H9 (cell line): ENCODE measurements around the gene RTTN. TPM values are rescaled to one million over a fixed set of nuclear protein-coding genes. Genes with fewer than 3 reads are reported as not detected.
A peak's percentile ranks its signal among the peaks of the same experiment; 100 is the strongest.

Source experiments
- DNase-seq: peaks from one replicate; pipeline ENCODE4 v3.0.0-alpha.2; 2017
- H2AFZ ChIP-seq: one replicate; pipeline ENCODE4 v1.6.1; 2013; ENCODE audit warnings: mild to moderate bottlenecking, low read length, control low read depth, moderate library complexity
- H2AK5ac ChIP-seq: 2 replicates; pipeline ENCODE4 v1.6.1; 2013; ENCODE audit warnings: low read length, control low read depth, mixed read lengths; ENCODE audit not compliant: insufficient read length
- H2BK120ac ChIP-seq: one replicate; pipeline ENCODE4 v1.6.1; 2013; ENCODE audit warnings: low read depth, mild to moderate bottlenecking, low read length, control low read depth, inconsistent platforms; ENCODE audit not compliant: poor library complexity, severe bottlenecking
- H2BK12ac ChIP-seq: 2 replicates; pipeline ENCODE4 v1.6.1; 2013; ENCODE audit warnings: low read length, control low read depth, mixed read lengths, low read depth; ENCODE audit not compliant: insufficient read length
- H2BK15ac ChIP-seq: 2 replicates; pipeline ENCODE4 v1.6.1; 2013; ENCODE audit warnings: low read depth, low read length, control low read depth
- H2BK20ac ChIP-seq: one replicate; pipeline ENCODE4 v1.6.1; 2013; ENCODE audit warnings: low read depth, mild to moderate bottlenecking, low read length, control low read depth, inconsistent platforms; ENCODE audit not compliant: poor library complexity, severe bottlenecking
- H2BK5ac ChIP-seq: 2 replicates; pipeline ENCODE4 v1.6.1; 2013; ENCODE audit warnings: low read length, control low read depth, mixed read lengths; ENCODE audit not compliant: insufficient read length
- H3K14ac ChIP-seq: 2 replicates; pipeline ENCODE4 v1.6.1; 2013; ENCODE audit warnings: low read length, control low read depth; ENCODE audit not compliant: insufficient read depth
- H3K18ac ChIP-seq: 2 replicates; pipeline ENCODE4 v1.6.1; 2013; ENCODE audit warnings: low read depth, mild to moderate bottlenecking, mixed read lengths, low read length, control low read depth; ENCODE audit not compliant: insufficient read length
- H3K23ac ChIP-seq: 2 replicates; pipeline ENCODE4 v1.6.1; 2013; ENCODE audit warnings: low read length, control low read depth, mixed read lengths, low read depth; ENCODE audit not compliant: insufficient read length
- H3K23me2 ChIP-seq: 2 replicates; pipeline ENCODE4 v1.6.1; 2013; ENCODE audit warnings: low read depth, mild to moderate bottlenecking, mixed read lengths, low read length, control low read depth; ENCODE audit not compliant: insufficient read length, poor library complexity, severe bottlenecking
- H3K27ac ChIP-seq: 2 replicates; pipeline ENCODE4 v1.5.1; 2013; ENCODE audit warnings: low read length, control low read depth, mixed read lengths, low read depth; ENCODE audit not compliant: insufficient read length
- H3K27me3 ChIP-seq: 2 replicates; pipeline ENCODE4 v1.6.1; 2013; ENCODE audit warnings: low read length, control low read depth, inconsistent platforms; ENCODE audit not compliant: insufficient read depth
- H3K4ac ChIP-seq: 2 replicates; pipeline ENCODE4 v1.6.1; 2013; ENCODE audit warnings: low read depth, mild to moderate bottlenecking, control low read depth, inconsistent platforms, low read length, moderate library complexity
- H3K4me1 ChIP-seq: 2 replicates; pipeline ENCODE4 v1.6.1; 2013; ENCODE audit warnings: low read length, control low read depth, inconsistent platforms; ENCODE audit not compliant: insufficient read depth
- H3K4me2 ChIP-seq: 2 replicates; pipeline ENCODE4 v1.6.1; 2013; ENCODE audit warnings: low read length, control low read depth, mixed read lengths; ENCODE audit not compliant: insufficient read length, insufficient read depth
- H3K56ac ChIP-seq: 2 replicates; pipeline ENCODE4 v1.6.1; 2013; ENCODE audit warnings: low read depth, mild to moderate bottlenecking, mixed read lengths, low read length, control low read depth; ENCODE audit not compliant: insufficient read length
- H3K79me1 ChIP-seq: 2 replicates; pipeline ENCODE4 v1.6.1; 2013; ENCODE audit warnings: low read depth, mild to moderate bottlenecking, moderate library complexity, low read length, control low read depth, inconsistent platforms; ENCODE audit not compliant: insufficient read depth, poor library complexity, severe bottlenecking
- H3K79me2 ChIP-seq: 2 replicates; pipeline ENCODE4 v1.6.1; 2013; ENCODE audit warnings: low read length, control low read depth, inconsistent platforms; ENCODE audit not compliant: insufficient read depth
- H3K9ac ChIP-seq: 2 replicates; pipeline ENCODE4 v1.6.1; 2013; ENCODE audit warnings: low read length, control low read depth, mixed read lengths; ENCODE audit not compliant: insufficient read length; ENCODE audit errors: extremely low read depth
- H3K9me3 ChIP-seq: one replicate; pipeline ENCODE4 v1.6.1; 2013; ENCODE audit warnings: low read depth, low read length, inconsistent platforms; ENCODE audit not compliant: control insufficient read depth
- H3T11ph ChIP-seq: one replicate; pipeline ENCODE4 v1.6.1; 2013; ENCODE audit warnings: mild to moderate bottlenecking, low read length, control low read depth, inconsistent platforms
- H4K20me1 ChIP-seq: one replicate; pipeline ENCODE4 v1.6.1; 2013; ENCODE audit not compliant: control insufficient read depth, insufficient read length, insufficient read depth
- H4K5ac ChIP-seq: 2 replicates; pipeline ENCODE4 v1.6.1; 2013; ENCODE audit warnings: low read depth, mild to moderate bottlenecking, mixed read lengths, low read length, control low read depth; ENCODE audit not compliant: insufficient read length
- H4K8ac ChIP-seq: replicated peaks from 2 replicates; pipeline ENCODE4 v1.6.1; 2013; ENCODE audit warnings: low read length, control low read depth, mixed read lengths, low read depth; ENCODE audit not compliant: insufficient read length
- H4K91ac ChIP-seq: 2 replicates; pipeline ENCODE4 v1.6.1; 2013; ENCODE audit warnings: low read depth, mild to moderate bottlenecking, moderate library complexity, mixed read lengths, low read length, control low read depth; ENCODE audit not compliant: insufficient read length
- H3K27ac Mint-ChIP-seq, 3 experiments: 2 replicates in 2 of 3; 3 replicates in 1 of 3; pipeline ENCODE4 v1.8.0; 2020 to 2021; ENCODE audit warnings: mixed read lengths in 3 of 3, mild to moderate bottlenecking in 1 of 3, moderate library complexity in 1 of 3
- H3K27me3 Mint-ChIP-seq: 2 replicates; pipeline ENCODE4 v1.8.0; 2021; ENCODE audit warnings: low read depth, mild to moderate bottlenecking, moderate library complexity, mixed read lengths
- H3K36me3 Mint-ChIP-seq, 3 experiments: 2 replicates in 2 of 3; 3 replicates in 1 of 3; pipeline ENCODE4 v1.8.0; 2020 to 2021; ENCODE audit warnings: low read depth in 3 of 3, mixed read lengths in 3 of 3; ENCODE audit not compliant: insufficient read depth in 1 of 3
- H3K4me1 Mint-ChIP-seq, 2 experiments: 2 replicates each; pipeline ENCODE4 v1.8.0; 2020; ENCODE audit warnings: mixed read lengths in 2 of 2
- H3K4me3 Mint-ChIP-seq, 2 experiments: 2 replicates in 1 of 2; 3 replicates in 1 of 2; pipeline ENCODE4 v1.8.0; 2020 to 2021; ENCODE audit warnings: mild to moderate bottlenecking in 2 of 2, mixed read lengths in 2 of 2, moderate library complexity in 1 of 2
- H3K9me3 Mint-ChIP-seq, 2 experiments: 2 replicates in 1 of 2; 3 replicates in 1 of 2; pipeline ENCODE4 v1.8.0; 2020; ENCODE audit warnings: mild to moderate bottlenecking in 2 of 2, mixed read lengths in 2 of 2, moderate library complexity in 1 of 2
- WGBS: extraction: QIAGEN DNeasy Blood & Tissue Kit; methylation state at CpG from one replicate; pipeline ENCODE4 v1.1.7; 2013; ENCODE audit warnings: missing lambda C conversion rate, low lambda C conversion rate, mixed read lengths; ENCODE audit not compliant: insufficient read length; ENCODE audit errors: extremely low coverage; 5-methylcytosine and 5-hydroxymethylcytosine counted together
- total RNA-seq: library from RNA; stranded (reverse); gene quantifications from 2 replicates; pipeline ENCODE4 v1.2.1, GENCODE V29; 2021
- TF ChIP-seq, protein P1 (sequence below): fragments of 200-600 bp; sonication (generic); conservative IDR thresholded peaks from 3 replicates; pipeline ENCODE4 v1.8.0; 2021; ENCODE audit warnings: antibody characterized with exemption, mild to moderate bottlenecking

The RTTN gene
- total RNA-seq, 1 experiment from 2014 or later: 17.6 TPM

DNA sequence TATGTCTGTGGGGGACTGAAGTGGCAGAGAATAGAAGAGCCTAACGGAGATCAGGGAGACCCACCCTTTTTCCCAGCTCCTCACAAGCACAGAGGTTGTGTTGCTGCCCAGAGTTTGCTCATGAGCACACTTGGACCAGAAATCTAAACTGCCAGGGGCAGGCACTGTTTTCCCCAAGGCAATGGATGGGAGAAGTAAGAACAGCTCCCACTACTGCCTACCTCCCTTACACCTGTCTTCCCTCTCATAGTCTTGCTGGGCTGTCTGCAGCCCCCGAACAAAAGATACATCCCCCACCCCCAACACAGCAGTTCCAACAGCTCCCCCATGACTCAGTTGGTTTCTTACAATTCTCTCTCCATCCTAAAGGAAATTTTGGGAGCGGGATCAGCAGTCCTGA, 209.7 kb downstream of the RTTN start:
- TF ChIP-seq, protein P1, sequence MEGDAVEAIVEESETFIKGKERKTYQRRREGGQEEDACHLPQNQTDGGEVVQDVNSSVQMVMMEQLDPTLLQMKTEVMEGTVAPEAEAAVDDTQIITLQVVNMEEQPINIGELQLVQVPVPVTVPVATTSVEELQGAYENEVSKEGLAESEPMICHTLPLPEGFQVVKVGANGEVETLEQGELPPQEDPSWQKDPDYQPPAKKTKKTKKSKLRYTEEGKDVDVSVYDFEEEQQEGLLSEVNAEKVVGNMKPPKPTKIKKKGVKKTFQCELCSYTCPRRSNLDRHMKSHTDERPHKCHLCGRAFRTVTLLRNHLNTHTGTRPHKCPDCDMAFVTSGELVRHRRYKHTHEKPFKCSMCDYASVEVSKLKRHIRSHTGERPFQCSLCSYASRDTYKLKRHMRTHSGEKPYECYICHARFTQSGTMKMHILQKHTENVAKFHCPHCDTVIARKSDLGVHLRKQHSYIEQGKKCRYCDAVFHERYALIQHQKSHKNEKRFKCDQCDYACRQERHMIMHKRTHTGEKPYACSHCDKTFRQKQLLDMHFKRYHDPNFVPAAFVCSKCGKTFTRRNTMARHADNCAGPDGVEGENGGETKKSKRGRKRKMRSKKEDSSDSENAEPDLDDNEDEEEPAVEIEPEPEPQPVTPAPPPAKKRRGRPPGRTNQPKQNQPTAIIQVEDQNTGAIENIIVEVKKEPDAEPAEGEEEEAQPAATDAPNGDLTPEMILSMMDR: no peak
- no peak overlapping the region for H3K27ac ChIP-seq
- H2BK120ac ChIP-seq: no peak overlapping the region
- Mint-ChIP-seq H3K36me3 (no peaks in the 10 kb centered on the region; a peak in 3 of 7 replicates), H3K27me3 (no peaks in the 10 kb centered on the region), H3K9me3 (no peaks in the 10 kb centered on the region; a peak in 2 of 5 replicates), H3K4me1 (peaks cover 27 to 30% of the 10 kb centered on the region in 2 experiments), H3K4me3 (no peak overlapping the region; a peak in 1 of 5 replicates), H3K27ac (peak overlapping the region; percentile 2 to 74 (median 24); a peak in 5 of 7 replicates)
- no peak overlapping the region for H3K9ac ChIP-seq
- WGBS: no CpG with 5 or more reads among the region's 3 CpGs
- no peak overlapping the region for H2AFZ ChIP-seq
- H4K91ac ChIP-seq: no peak overlapping the region
- H3K4ac ChIP-seq: no peak overlapping the region
- no peak overlapping the region for H3K56ac ChIP-seq
- no peak overlapping the region for H3K4me2 ChIP-seq
- no peak overlapping the region for H2BK15ac ChIP-seq
- H2AK5ac ChIP-seq: no peak overlapping the region
- no peak overlapping the region for H3K14ac ChIP-seq
- no peak overlapping the region for H4K5ac ChIP-seq
- H3K79me2 ChIP-seq: no peaks in the 10 kb centered on the region
- no peak for DNase-seq
- peaks cover 5% of the 10 kb centered on the region; the same call in 1 of the 2 replicates for H3K4me1 ChIP-seq
- no peak overlapping the region for H4K8ac ChIP-seq
- peaks cover 3% of the 10 kb centered on the region; the same call in 1 of the 2 replicates for H3K27me3 ChIP-seq
- no peak overlapping the region for H2BK20ac ChIP-seq
- H3K18ac ChIP-seq: no peak overlapping the region
- no peak overlapping the region for H2BK5ac ChIP-seq
- no peak overlapping the region for H3T11ph ChIP-seq
- no peaks in the 10 kb centered on the region for H4K20me1 ChIP-seq
- H3K9me3 ChIP-seq: no peaks in the 10 kb centered on the region
- no peaks in the 10 kb centered on the region for H3K23me2 ChIP-seq
- H2BK12ac ChIP-seq: no peak overlapping the region
- no peak overlapping the region for H3K23ac ChIP-seq
- no peaks in the 10 kb centered on the region for H3K79me1 ChIP-seq
